Hematopoietic multipotent progenitor cell treated with erythropoietin and hydrocortisone succinate and interleukin-3 and kit ligand, for 15 days (in vitro differentiated cells): ENCODE results near the gene KRTAP12-4.
"Not testable (repeated sequence)": the region's sequence is repeated elsewhere in the genome, so short reads cannot be mapped to it uniquely, and the experiment has no call there.

Experiments
- DNase-seq: peaks from one replicate; pipeline ENCODE4 v3.0.0-alpha.2; 2015; ENCODE audit warnings: low spot score

KRTAP12-4 gene, protein sequence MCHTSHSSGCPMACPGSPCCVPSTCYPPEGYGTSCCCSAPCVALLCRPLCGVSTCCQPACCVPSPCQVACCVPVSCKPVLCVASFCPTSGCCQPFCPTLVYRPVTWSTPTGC

DNA sequence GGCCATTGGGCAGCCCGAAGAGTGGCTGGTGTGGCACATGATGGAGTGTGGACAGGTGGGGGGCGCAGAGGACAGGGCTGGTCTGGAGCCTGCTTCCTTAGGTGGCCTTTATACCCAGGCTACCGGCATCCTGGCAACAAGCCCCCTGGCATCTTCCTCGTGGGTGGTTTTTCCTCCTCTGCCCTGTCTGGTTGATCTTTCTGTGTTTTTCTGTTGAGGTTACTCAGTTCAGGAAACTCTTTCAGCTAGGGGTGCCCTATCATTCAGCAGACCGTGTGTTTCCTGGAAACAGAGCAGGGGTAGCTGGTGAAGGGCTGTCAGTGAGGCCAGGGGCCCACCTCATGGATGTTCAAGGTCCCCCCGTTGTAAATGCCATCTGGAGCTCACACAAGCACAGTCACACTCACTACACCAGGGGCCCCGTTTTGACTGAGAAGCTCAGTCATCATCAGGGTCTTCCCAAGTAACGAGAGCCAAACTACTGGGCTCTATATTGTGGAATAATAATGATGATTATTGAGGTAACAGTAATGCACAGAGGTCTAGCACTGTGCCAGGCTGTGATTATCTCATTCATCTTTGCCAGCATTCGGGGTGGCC lies at the start of gene KRTAP12-4:
Gene KRTAP12-4 (minus strand): TSS at position 84 of the 600 bp plus-strand sequence. CDS start 45 bp downstream, at position 39.
- no peak for DNase-seq

DNA sequence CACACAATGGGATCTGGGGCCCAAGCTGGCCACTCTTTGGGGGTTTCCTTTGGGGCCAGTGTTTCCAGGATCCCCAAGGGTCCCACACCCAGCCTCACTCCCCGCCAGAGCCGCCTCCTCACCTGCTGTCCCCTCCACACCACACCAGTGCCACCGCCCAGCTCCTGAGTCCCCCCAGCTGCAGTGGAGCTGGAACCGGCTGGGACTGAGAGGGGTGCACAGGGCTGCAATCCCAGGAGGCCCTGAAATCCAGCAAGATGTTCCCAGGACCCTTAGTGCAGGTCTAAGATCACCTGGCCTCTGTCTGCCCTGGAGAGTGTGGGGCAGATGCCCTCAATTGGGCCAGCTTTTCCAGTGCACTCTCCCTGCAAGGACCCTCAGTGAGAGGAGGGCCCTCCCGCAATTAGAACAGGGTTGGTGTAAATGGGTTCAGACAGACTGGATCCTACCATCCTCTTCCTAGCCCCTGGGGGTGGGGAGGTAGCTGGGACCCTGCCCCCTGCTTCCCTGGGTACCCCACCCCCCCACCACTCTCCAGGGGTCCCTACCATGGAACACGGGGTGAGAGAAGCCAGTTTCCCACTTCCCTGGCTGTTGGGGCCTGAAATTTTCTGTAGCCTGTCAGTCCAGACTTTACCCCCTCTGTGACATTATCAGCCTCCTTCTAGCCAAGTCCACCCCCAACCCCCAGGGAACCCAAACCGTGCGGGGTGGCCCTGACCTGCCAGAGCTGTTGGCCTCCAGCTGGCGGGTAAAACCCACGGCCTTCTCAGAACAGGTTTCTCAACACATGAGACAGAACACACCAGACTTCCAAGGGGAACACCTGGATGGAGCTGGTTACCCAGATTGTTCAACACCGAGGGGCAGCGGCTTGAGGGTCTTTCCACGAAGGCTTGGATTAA lies 49.5 kb upstream of the KRTAP12-4 start:
- DNase-seq = no peak

DNA sequence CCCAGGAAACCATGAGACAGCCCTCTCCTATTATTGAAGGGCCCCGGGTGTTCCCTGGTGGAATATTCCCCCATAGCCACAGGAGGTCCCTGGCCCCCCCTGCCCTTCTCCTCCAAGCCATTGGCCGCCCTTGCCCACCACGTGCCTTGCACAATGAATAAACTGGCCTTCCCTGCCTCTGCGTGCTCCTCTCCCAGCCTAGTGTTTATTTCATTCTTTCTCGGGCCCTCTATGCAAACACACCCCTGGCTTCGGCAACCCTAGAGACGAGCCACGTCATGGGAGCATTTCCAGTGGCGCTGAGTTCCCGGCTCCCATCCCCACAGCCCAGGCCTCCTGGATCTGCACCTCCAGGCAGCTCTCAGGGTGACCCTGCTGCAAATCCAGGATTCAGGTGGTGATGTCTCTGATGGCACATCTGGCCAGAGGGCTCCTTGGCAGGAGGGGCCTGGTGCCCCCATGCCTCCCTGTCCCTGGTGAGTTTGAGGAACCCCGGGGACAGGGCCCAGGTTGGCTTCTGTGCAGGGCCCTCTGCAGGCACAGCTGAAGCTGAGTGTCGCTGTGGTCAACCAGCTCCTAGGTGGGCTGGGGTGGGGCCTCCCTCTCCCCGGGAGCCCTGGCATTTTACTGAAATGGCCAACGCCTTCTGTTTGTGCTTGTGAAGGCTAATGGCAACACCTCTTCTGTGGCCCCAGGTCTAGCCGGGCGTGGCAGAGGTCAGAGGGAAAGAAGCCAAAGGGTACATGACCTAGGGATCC lies 48.7 kb upstream of the KRTAP12-4 start:
- no peak for DNase-seq

DNA sequence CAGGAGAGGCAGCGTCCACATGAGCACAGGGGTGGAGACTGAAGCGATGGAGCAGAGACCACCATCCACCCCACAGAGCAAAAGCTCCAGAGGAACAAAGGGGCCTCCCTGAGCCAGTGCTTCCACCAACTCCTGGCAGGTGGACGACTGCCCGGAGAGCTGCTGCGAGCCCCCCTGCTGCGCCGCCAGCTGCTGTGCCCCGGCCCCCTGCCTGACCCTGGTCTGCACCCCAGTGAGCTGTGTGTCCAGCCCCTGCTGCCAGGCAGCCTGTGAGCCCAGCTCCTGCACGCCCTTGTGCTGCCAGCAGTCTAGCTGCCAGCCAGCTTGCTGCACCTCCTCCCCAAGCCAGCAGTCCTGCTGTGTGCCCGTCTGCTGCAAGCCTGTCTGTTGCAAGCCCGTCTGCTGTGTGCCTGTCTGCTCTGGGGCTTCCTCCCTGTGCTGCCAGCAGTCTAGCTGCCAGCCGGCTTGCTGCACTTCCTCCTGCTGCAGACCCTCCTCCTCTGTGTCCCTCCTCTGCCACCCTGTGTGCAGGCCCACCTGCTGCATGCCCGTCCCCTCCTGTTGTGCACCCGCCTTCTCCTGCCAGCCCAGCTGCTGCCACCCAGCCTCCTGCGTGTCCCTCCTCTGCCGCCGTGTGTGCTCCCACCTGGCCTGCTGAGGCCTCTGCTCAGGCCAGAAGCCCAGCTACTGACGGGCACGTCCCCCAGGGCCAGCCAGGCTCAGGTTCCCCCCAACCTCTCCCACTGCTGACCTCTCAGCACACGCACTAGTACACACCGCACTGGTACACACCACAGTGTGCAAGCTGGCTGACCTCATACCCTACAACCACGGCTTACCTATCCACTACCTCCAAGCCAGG lies 47.9 kb upstream of the KRTAP12-4 start:
- no peak for DNase-seq

DNA sequence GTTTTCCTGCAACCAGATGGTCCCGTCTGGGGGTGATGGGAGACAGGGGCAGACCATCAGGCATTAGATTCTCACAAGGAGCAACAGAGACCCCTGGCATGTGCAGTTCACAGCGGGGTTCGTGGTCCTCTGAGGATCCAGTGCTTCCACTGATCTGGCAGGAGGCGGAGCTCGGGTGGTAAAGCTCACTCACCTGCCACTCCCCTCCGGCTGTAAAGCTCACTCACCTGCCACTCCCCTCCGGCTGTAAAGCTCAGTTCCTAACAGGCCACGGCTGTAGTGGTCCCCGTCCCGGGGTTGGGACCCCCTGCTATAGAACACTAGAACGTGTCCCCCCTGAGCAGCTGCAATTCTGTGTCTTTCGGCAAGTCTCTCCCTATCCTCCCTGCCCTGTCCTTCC lies 47.1 kb upstream of the KRTAP12-4 start:
- no peak for DNase-seq

DNA sequence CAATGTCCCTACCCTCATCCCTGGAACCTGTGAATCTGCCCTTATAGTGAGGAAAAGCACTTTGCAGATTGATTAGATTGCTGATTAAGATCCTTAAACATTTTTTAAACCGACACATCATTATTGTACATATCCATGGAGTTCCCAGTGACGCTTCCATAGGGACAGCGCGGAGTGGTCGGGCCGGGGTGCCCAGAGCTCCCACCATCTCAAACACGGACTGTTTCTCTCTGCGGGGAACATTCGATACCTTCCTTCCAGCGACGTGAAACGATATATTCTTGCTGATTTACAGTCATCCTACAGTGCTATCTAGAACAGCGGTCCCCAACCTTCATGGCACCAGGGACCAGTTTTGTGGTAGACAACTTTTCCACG lies 46.6 kb upstream of the KRTAP12-4 start:
- no peak for DNase-seq

DNA sequence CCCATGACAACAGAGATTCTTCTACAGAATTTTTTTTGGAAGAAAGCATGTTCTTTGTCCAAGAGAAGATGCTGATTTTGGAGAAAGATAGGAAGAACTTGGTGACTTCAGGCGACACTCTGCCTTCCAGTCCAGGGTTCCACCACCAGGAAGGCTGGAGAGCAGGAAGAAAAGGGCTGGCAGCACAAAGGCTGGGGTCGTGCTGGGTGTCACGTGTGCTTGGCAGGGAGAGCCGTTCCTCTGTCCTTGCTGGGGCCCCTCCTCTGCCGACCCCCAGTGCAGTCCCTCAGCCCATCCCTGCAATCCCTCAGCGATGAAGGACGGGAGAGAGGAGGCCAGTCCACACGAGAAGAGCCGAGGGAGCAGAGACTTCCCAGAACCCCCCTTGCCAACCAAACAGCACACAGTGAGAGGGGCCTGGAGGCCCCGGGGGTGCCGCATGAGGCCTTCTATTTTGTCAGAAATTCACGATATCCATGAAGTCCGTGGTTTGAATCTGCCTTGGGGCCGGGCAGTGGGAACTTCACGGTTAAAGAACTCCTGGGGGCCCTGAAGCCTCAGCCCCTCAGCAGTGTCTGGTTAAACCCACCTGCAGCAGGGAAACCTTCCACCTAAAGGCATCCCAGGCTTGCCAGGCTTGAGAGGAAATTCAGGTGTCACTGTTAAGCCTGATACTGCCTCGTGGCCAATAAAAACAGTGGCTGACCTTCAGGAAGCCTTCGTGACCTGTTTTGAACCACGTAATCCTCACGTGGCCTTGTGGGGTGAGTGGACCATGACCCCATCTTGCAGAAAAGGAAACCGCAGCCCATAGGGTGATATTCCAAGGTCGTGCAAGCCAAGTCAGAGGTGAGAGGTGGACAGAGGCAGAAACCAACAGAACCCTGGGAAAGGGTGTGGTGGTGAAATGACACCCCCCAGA lies 45.9 kb upstream of the KRTAP12-4 start:
- DNase-seq = no peak

DNA sequence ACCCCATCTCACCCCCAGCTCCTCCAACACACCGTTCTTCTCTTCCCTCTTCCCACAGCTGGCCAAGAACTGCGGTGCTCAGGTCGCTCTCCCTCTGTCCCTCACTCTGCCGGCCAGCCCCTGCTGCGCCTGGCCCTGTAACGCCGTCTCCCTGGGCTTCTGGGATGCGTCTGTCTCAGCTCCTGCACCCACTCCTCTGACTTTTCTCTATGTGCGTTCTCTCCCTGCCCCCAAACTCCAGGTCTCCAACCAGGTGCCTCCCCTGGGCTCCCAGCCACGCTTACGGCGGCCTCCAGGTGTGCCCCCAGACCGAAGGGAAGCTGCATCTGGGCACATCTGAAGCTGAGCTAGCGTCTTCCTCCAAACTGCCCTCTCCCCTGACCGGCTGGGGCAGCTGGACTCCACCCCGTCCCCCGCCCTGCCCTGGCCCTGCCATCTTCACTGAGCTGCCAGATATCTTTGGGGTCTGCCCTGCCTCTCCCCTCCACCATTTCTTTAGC lies 45.1 kb upstream of the KRTAP12-4 start:
- DNase-seq = no peak

DNA sequence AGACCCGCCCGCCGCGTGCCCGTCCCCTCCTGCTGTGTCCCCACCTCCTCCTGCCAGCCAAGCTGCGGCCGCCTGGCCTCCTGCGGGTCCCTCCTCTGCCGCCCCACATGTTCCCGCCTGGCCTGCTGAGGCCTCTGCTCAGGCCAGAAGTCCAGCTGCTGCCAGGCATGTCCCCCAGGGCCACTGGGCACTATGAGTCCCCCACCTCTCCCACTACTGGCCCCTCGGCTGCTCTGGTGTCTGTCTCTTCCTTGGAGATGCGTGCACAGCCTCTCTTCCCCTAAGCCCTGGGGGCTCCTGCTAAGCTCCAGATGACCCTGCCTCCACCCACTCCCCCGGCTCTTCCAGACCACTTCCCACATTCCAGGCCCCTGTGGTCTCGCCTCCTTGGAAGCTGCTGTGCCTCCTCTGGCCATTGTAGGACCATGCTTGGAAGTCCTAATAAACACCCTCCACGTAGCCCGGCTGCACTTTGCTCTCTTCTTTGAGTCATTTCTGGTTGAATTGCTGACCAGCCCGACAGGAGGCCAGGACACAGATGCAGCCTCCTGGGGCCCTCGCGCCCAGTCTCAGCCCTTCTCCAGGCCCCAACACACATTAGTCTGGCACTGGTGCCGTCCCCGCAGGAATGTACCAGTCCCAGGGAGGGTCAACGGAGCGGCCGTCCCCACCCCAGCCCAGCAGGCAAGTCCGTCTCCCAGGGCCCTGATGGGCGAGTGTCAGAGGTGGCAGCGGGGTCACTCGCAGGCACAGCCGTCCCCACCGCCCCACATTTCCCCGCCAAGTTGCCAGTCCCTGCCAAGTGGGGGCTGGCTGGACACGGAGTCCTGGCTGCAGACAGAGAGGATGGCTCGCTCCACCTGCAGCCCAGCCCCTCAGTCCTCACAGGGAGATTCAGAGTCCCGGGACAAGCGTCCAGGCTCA lies 43.6 kb upstream of the KRTAP12-4 start:
- no peak for DNase-seq

DNA sequence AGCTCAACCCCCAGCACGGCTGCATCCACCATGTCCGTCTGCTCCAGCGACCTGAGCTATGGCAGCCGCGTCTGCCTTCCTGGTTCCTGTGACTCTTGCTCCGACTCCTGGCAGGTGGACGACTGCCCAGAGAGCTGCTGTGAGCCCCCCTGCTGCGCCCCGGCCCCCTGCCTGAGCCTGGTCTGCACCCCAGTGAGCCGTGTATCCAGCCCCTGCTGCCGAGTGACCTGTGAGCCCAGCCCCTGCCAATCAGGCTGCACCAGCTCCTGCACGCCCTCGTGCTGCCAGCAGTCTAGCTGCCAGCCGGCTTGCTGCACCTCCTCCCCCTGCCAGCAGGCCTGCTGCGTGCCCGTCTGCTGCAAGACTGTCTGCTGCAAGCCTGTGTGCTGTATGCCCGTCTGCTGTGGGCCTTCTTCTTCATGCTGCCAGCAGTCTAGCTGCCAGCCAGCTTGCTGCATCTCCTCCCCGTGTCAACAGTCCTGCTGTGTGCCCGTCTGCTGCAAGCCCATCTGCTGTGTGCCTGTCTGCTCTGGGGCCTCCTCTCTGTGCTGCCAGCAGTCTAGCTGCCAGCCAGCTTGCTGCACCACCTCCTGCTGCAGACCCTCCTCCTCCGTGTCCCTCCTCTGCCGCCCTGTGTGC lies 42.8 kb upstream of the KRTAP12-4 start, which contains the start of gene KRTAP10-12:
Gene KRTAP10-12 (plus strand): TSS at position 1 of the 639 bp plus-strand sequence. CDS start 30 bp downstream, at position 31.
- DNase-seq = not testable (repeated sequence)

DNA sequence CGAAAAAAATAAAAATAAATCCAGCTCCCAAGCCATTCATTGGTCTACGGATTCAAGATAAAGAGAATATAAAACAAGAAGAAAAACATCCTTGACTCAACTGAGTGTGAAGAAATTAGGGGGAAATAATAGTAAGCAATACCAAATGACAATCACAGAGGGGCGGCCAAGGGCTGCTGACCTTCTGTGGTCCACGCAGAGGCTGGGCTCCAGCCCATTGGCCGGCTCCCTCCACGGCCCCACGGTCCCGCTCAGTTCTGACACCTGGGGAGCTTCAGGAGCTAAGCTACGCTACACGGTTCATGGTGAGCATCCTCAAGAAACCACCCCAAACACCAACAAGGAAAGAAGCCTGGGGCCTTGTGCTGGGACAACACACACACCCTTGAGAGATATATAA lies 42.1 kb upstream of the KRTAP12-4 start:
- DNase-seq = no peak

DNA sequence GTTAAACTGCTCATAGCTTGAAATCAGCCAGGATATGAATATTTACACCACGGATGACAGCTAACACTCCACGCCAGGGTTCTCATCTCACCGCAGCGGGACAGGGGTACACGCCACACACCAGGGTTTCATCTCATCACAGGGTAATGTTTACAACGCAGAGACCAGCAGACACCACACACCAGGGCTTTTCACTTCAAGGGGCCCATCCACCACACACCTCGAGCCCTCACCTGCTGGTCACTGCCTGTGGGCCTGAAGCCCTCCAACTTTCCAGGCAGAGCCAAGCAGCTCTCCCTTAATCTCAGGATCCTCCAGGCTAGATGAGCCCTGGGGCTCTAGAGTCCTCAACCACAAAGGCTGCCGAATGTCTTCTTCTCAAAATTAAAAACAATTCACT lies 41.2 kb upstream of the KRTAP12-4 start:
- no peak for DNase-seq

DNA sequence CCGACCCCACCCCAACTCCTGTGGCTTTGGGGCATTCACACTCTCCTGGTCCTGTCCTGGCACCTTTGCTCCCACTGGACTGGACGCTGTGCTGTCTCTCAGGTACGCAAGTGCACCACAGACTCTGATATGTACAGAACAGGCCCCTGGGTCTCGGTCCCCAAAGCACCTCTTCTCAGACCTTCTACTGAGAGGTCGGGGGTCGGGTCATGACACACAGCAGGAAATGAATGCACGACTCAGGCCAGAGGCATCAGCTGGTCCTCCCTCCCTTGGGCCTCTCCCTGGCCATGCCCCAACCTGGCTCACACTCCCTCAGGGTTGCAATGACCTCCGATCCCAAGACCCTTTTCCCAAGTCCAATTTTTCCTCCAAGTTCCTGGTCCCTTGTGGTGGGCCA lies 40.7 kb upstream of the KRTAP12-4 start:
- DNase-seq = no peak

DNA sequence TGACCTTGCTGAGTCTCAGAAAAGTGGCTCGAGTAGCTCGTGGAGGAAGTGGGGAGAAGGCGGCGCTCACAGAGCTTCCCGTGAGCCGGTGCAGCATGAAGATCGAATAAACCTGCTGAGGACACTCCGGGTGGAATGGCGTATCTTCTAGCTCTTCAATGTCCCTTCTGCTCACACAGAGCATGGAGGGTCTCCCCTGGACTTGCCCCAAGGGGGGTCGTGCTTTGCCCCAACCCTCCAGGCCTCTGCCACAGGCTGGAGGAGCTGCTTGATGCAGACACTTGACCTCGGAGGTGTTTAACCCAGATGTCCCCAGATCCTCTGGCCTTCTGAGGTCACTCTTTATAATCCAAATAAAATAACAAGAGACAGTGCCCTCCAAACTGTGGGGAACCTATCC lies 40.3 kb upstream of the KRTAP12-4 start:
- DNase-seq = no peak

DNA sequence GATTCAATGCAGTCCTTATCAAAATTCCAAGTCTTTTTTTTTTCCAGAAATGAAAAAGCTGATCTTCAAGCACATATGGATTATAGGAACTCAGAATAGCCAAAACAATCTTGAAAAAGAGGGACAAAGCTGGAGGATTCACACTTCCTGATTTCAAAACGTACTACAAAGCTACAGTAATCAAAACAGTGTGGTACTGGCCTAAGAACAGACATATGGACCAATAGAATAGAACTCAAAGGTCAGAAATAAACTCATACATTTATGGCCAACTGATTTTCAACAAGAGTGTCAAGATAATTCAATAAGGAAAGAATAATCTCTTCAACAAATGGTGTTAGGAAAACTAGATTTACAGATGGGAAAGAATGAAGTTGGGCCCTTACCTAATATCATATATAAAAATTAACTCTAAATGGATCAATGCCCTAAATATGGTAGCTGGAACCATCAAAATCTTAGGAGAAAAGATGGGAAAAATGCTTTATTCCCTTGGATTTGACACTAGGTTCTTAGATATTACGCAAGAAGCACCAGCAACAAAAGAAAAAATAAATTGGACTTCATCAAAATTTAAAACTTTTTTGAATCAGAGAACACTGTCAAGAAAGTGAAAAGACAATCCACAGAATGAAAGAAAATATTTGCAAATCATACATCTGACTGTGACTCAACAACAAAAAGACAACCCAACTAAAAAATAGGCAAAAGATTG lies 38.5 kb upstream of the KRTAP12-4 start:
- DNase-seq = no peak

DNA sequence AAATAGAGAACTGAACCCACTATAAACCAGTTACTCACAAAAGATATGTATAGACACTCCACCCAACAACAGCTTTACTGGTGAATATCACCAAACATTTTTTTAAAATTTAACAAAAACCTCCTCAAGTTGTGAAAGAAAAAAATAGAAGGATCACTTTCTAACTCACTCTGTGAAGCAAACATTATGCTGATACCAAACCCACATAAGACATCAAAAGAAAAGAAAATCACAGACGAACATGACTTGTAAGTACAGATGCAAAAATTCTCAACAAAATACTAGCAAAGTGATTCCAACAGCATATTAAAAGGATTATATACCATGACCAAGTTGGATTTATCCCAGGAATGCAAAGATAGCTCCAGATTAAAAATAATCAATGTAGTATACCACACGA lies 37.2 kb upstream of the KRTAP12-4 start:
- no peak for DNase-seq

DNA sequence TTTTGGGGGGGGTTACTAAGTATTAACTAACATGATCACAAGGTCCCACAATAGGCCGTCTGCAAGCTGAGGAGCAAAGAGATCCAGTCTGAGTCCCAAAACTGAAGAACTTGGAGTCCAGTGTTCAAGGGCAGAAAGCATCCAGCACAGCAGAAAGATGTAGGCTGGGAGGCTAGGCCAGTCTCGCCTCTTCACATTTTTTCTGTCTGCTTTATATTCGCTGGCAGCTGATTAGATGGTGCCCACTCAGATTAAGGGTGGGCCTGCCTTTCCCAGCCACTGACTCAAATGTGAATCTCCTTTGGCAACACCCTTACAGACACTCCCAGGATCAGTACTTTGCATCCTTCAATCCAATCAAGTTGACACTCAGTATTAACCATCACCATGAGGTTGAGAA lies 35.3 kb upstream of the KRTAP12-4 start:
- not testable (repeated sequence) for DNase-seq

DNA sequence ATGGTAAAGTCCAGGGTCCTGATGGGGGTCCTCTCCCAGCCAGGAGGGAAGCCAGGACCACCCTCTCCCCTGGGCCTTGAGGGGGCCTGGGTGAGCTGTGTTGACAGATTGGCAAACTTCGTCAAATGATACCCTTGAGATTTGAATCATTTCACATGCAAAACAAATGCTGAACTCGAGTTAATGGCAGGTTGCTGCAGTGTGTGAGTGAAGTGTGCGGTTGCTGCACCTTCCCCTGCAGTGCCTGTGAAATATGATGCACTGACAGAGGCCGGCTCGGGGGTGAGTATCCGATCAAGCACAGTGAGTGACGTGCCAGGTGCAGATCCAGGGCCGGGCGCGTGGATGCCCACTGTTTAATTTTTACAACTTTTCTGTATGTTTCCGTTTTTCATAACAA lies 33.2 kb upstream of the KRTAP12-4 start:
- no peak for DNase-seq
